Stimulated activated CD4-positive, alpha-beta T cell treated with anti-CD3 and anti-CD28 coated beads, Interleukin-1b, Interleukin-23, amount 100 ng/mL, for 4 hours (primary cell): ENCODE results near the gene CDRT4.
"Not testable (repeated sequence)": the region's sequence is repeated elsewhere in the genome, so short reads cannot be mapped to it uniquely, and the experiment has no call there.

Experiments used
- DNase-seq, 2 donors: peaks; one replicate each; pipeline ENCODE4 v3.0.0-alpha.2; 2020; ENCODE audit warnings: low read depth in 2 of 2

Gene CDRT4

GRCh38 chr17:15467592-15467991, at the start of gene CDRT4:
CDRT4 (minus strand) TSS chr17:15467621; CDS start chr17:15440238, 27,383 bp downstream.
- DNase-seq: no peak

GRCh38 chr17:15516150-15516549, 48.7 kb upstream of the CDRT4 start:
- no peak for DNase-seq

- DNase-seq: no peak
Observed at GRCh38 chr17:15514469-15514868, 47.0 kb upstream of the CDRT4 start.

GRCh38 chr17:15513856-15514459, 46.5 kb upstream of the CDRT4 start:
- DNase-seq: no peak

GRCh38 chr17:15513058-15513791, 45.8 kb upstream of the CDRT4 start:
- no peak for DNase-seq

GRCh38 chr17:15512071-15512709, 44.8 kb upstream of the CDRT4 start:
- no peak for DNase-seq

- DNase-seq: no peak
Observed at GRCh38 chr17:15511142-15511541, 43.7 kb upstream of the CDRT4 start.

- no peak for DNase-seq
Observed at GRCh38 chr17:15510361-15510760, 42.9 kb upstream of the CDRT4 start.

GRCh38 chr17:15509095-15509494, 41.7 kb upstream of the CDRT4 start:
- DNase-seq: no peak

- DNase-seq: no peak
Observed at GRCh38 chr17:15508466-15508865, 41.0 kb upstream of the CDRT4 start.

GRCh38 chr17:15507896-15508295, 40.5 kb upstream of the CDRT4 start:
- no peak for DNase-seq

- no peak for DNase-seq
Observed at GRCh38 chr17:15507001-15507400, 39.6 kb upstream of the CDRT4 start.

- DNase-seq: not testable (repeated sequence)
Observed at GRCh38 chr17:15505708-15506107, 38.3 kb upstream of the CDRT4 start.

GRCh38 chr17:15503731-15504130, 36.3 kb upstream of the CDRT4 start:
- no peak for DNase-seq

GRCh38 chr17:15502369-15503112, 35.1 kb upstream of the CDRT4 start:
- peak; percentile 34 to 62 for DNase-seq

GRCh38 chr17:15501793-15502192, 34.4 kb upstream of the CDRT4 start:
- no peak for DNase-seq

- DNase-seq: no peak
Observed at GRCh38 chr17:15501282-15501681, 33.9 kb upstream of the CDRT4 start.

GRCh38 chr17:15498107-15498506, 30.7 kb upstream of the CDRT4 start:
- DNase-seq: no peak

- DNase-seq: no peak
Observed at GRCh38 chr17:15496735-15497670, 29.6 kb upstream of the CDRT4 start.

- DNase-seq: no peak
Observed at GRCh38 chr17:15494821-15495220, 27.4 kb upstream of the CDRT4 start.

GRCh38 chr17:15493693-15494035, 26.2 kb upstream of the CDRT4 start:
- DNase-seq: no peak
